ENCODE results near the gene RNASE13.

RNASE13 gene

GRCh38 chr14:21037156-21037555 is 2.5 kb upstream of the RNASE13 start:
- Histone ChIP-seq H3K27ac (no peak overlapping the region), H3K9me3 (ENCODE audit: severe bottlenecking) (no peaks in the 10 kb centered on the region), H3K4me3 (ENCODE audit: low read depth, low read length) (no peak overlapping the region), H3K27me3 (ENCODE audit: insufficient read depth, low read depth, severe bottlenecking) (no peaks in the 10 kb centered on the region), H3K36me3 (no peaks in the 10 kb centered on the region)
- TF ChIP-seq, protein P1, sequence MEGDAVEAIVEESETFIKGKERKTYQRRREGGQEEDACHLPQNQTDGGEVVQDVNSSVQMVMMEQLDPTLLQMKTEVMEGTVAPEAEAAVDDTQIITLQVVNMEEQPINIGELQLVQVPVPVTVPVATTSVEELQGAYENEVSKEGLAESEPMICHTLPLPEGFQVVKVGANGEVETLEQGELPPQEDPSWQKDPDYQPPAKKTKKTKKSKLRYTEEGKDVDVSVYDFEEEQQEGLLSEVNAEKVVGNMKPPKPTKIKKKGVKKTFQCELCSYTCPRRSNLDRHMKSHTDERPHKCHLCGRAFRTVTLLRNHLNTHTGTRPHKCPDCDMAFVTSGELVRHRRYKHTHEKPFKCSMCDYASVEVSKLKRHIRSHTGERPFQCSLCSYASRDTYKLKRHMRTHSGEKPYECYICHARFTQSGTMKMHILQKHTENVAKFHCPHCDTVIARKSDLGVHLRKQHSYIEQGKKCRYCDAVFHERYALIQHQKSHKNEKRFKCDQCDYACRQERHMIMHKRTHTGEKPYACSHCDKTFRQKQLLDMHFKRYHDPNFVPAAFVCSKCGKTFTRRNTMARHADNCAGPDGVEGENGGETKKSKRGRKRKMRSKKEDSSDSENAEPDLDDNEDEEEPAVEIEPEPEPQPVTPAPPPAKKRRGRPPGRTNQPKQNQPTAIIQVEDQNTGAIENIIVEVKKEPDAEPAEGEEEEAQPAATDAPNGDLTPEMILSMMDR (IDR thresholded peaks at IDR 0.05; ENCODE audit: low read depth, low read length), result no peak
- DNase-seq, result peak; percentile 37

DNA sequence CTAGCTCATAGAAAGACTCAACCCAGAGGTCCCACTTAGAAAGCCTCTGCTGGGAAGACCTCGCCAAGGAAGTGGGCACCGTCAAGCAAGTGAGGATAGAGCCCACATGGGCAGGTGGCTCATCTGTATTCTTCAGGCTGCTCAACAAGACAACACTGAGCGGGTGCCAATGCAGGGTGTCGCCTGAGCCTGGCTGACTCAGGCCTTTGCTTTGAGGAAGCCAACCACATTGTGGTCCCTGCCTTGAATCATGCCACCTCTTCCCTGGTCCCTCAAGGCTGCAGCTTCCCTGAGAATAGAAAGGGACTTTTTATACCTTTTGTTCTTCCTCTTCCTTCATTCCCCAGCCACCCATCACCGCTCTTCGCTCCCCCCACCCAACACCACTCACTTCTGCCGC is 2.1 kb upstream of the RNASE13 start:
- Histone ChIP-seq H3K4me3 (ENCODE audit: low read depth, low read length) (no peak overlapping the region), H3K36me3 (no peaks in the 10 kb centered on the region), H3K27ac (no peak overlapping the region), H3K9me3 (ENCODE audit: severe bottlenecking) (no peaks in the 10 kb centered on the region), H3K27me3 (ENCODE audit: insufficient read depth, low read depth, severe bottlenecking) (no peaks in the 10 kb centered on the region)
- TF ChIP-seq, protein P1 (IDR thresholded peaks at IDR 0.05; ENCODE audit: low read depth, low read length), result no peak
- DNase-seq, result no peak

GRCh38 chr14:21033133-21033698 is 1.4 kb downstream of the RNASE13 start:
- H3K27ac ChIP-seq, result no peak overlapping the region
- H3K9me3 ChIP-seq (ENCODE audit: severe bottlenecking), result no peaks in the 10 kb centered on the region
- TF ChIP-seq, protein P1 (IDR thresholded peaks at IDR 0.05; ENCODE audit: low read depth, low read length), result no peak
- no peak overlapping the region for H3K4me3 ChIP-seq (ENCODE audit: low read depth, low read length)
- no peaks in the 10 kb centered on the region for H3K36me3 ChIP-seq
- no peaks in the 10 kb centered on the region for H3K27me3 ChIP-seq (ENCODE audit: insufficient read depth, low read depth, severe bottlenecking)
- DNase-seq, result no peak

- H3K27ac ChIP-seq, result no peak overlapping the region
- no peaks in the 10 kb centered on the region for H3K9me3 ChIP-seq (ENCODE audit: severe bottlenecking)
- H3K4me3 ChIP-seq (ENCODE audit: low read depth, low read length), result no peak overlapping the region
- H3K27me3 ChIP-seq (ENCODE audit: insufficient read depth, low read depth, severe bottlenecking), result no peaks in the 10 kb centered on the region
- no peaks in the 10 kb centered on the region for H3K36me3 ChIP-seq
- DNase-seq, result no peak
- TF ChIP-seq, protein P1 (IDR thresholded peaks at IDR 0.05; ENCODE audit: low read depth, low read length), result no peak
These were observed 2.1 kb downstream of the RNASE13 start for GRCh38 chr14:21032326-21033132.

DNA sequence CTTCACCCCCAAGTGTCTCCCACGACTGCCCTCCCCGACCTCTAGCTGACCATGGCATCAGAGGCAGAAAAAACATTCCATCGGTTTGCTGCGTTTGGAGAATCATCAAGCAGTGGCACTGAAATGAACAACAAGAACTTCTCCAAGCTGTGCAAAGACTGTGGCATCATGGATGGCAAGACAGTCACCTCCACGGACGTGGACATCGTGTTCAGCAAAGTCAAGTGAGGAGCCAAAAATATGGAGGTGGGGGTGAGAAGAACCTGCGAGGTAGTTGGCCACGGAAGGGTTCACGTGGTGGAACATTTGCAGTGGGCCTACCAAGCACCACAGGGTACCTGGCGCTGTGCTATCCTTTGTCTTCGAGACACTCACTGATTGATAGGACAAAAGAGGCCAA is 4.1 kb downstream of the RNASE13 start:
- Histone ChIP-seq H3K4me3 (ENCODE audit: low read depth, low read length) (no peak overlapping the region), H3K27me3 (ENCODE audit: insufficient read depth, low read depth, severe bottlenecking) (no peaks in the 10 kb centered on the region), H3K27ac (no peak overlapping the region), H3K9me3 (ENCODE audit: severe bottlenecking) (no peaks in the 10 kb centered on the region), H3K36me3 (no peaks in the 10 kb centered on the region)
- DNase-seq, result no peak
- TF ChIP-seq, protein P1 (IDR thresholded peaks at IDR 0.05; ENCODE audit: low read depth, low read length), result no peak
